Femur (tissue), 1 donor: Measurements from ENCODE around the gene ZRANB2.

ENCODE experiments used
- DNase-seq: peaks from one replicate; pipeline ENCODE4 v3.0.0-alpha.2; 2017

The ZRANB2 gene

DNA sequence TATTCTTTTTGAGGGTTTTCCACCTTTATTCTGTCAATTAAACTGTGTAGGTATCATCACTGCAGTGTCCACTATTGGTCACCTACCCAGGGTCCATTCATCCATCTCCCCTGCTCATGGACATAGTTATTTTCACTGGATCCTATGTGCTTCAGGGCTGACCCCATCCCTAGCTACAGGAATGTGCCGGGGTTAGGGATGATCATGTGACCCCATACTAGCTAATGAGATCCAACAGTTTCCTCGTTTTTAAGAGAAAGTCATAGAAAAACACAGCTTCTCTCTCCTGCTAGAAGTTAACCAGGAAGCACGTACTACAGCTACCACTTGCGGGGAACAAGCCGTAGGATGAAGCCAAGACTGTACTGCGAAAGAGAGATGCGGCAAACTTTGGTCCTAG, 52.8 kb downstream of the ZRANB2 start:
- no peak for DNase-seq

DNA sequence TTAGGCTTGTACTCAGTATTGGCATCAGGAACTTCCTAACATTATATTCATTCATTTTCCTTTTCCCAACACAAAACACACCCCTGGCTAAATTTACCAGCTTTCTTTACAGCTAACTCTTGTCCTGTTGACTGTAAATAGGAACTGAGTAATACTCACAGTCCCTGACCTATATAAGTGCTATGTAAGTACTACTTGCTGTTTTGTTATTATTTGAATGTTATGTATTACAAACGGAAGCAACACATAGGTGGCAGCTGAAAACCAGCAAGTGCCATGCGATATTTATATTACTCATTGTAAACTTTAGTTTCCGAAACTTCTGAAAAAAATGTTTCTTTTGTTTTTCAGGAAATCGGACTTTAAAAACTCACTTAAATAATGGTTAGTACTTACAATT, 54.7 kb downstream of the ZRANB2 start:
- DNase-seq: no peak

DNA sequence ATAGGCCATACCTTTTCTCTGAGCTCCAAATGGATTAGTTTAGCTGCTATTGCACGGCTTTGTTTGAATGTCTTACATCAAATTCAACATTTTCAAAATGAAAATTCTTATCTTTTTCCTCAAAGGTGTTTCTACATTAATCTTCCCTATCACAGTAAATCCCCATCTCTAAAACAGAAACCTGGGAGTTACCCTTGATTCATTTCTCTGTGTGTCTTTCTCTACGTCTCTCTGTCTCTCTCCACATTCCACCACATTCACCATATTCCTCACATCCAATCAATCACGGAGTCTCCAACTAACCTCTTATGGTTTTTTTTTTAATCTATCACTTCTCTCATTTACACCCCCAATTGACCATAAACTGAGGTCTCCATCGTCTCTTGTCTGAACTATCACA, 57.3 kb downstream of the ZRANB2 start:
- DNase-seq: no peak

DNA sequence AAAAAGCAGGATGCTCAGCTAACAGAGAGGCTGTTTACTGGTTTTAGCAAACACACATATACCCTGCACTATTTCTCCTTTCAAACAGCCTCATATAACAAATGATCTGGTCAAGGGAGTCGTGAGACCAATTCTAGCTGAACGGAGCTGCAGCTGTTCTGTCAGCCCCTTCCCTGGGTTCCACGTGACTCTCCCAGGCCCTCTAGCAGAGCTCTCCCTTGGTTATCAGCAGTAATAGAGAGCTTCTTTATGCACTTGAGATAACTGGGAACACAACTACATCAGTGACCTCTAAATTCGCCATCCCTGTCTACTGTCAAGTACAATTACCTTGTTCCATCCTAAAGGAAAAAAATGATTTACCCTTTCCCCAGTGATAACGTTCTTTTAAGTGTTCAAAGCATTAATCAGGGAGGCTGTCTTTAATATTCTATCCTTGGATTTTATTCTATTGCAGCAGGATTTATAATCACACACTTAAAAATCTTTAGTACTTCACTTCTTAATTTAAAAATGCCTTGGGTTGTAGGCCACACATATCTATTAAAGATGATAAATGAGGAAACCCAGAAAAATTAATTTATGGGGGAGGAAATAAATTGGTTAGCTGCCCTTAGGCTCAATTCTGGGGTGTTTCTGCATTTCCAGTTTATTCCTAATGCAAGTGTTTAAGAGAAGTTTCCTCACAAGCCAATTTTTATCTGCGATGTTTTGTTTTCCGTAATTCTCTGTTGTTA, 61.4 kb downstream of the ZRANB2 start:
- DNase-seq: no peak

DNA sequence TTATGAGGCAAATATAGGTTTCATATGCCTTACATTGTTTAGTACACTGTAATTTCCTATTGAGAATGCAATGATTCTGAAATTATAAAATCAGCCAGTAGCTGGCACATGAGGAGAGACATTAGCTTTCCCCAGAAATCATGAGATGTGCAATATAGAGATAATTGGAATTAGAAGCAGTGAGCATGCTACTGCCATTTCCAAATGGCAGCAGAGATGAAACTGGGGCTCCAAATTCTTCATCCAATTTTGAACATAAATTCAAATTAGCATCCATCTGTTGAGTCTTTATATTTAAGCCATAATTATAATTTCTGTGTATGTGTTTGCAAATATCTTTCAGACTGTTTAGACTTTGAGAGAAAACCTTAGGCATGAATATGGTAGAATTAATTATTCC, 62.0 kb downstream of the ZRANB2 start:
- DNase-seq: no peak

DNA sequence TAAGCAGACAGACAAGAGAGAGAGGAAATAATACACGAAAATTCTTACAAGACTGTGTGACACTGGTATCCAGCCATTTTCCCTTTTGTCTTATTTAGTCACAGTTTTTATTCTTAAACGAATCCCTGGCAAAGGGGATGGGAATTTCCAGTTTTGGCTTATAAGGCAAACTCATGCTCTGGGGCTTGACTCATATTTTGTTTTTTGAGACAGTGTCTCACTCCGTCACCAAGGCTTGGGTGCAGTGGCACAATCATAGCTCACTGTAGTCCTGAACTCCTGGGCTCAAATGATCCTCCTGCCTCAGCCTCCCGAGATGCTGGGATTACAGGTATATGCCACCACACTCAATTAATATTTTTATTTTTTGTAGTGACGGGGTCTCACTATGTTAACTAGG, 65.1 kb downstream of the ZRANB2 start:
- DNase-seq: no peak

DNA sequence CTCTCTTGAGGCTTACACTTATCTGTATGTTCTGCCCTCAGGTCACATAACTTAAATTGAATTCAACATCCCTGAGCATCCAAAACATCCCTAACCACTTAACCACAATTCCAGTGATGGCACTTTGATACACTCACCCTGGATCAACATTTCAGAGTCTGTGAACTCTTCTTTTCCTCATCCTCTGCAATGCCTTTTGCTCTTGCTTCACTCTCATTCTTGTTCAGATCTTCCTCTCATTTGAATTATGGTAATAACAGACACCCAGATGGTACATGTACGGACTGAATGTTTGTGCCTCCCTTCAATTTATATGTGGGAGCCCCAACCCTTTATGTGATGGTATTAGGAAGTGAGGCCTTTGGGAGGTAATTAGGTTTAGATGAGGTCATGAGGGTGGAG, 66.7 kb downstream of the ZRANB2 start:
- DNase-seq: no peak
